ENCODE measurements around the gene LRCH1.

DNA sequence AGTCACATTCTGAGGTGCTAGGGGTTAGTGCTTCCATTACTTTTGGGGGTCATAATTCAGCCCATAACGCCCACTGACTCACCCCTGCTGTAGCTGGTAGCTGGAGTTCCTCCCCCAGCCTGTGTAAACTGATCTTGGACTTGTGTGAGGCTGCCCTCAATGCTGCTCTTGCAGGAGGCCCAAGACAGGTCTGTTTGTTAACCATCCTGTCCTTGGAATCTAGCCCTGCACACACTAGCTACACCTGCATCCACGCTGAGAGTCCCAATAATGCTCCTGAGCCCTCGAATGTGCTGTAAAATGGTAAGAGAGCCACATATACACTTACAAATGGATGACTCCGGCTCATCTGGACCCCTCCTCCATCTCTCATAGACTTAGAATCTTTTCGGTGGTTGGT lies 9.6 kb downstream of the LRCH1 start:
- TF ChIP-seq CTCF (IDR thresholded peaks at IDR 0.05; ENCODE audit: insufficient read depth, low read length) (no peak), POLR2AphosphoS5 (IDR thresholded peaks at IDR 0.05; ENCODE audit: low read depth) (no peak), REST (IDR thresholded peaks at IDR 0.05; ENCODE audit: insufficient replicate concordance, low read depth) (no peak)

Data from HL-60 (cell line).